Measurements from ENCODE around the gene WASL. TPM values are rescaled to one million over a fixed set of nuclear protein-coding genes. Genes with fewer than 3 reads are reported as not detected.

The WASL gene
- total and polyA plus RNA-seq, 3 donors from 2014 or later = 43.3 to 69.3 (median 62.6) TPM

GRCh38 chr7:123666492-123666891 is 82.3 kb downstream of the WASL start:
- Histone ChIP-seq H3K36me3 (ENCODE audit: low read depth, missing control alignments) (no peaks in the 10 kb centered on the region), H3K4me3 (no peak overlapping the region), H3K27ac (no peak overlapping the region), H3K9me3 (no peaks in the 10 kb centered on the region), H3K4me1 (no peaks in the 10 kb centered on the region), H3K27me3 (no peaks in the 10 kb centered on the region)
- intact Hi-C loops (cut with DNase I; ENCODE audit: low total_unique reads) = no loop called here
- WGBS, 2 donors = 30 to 33% methylated on average over 1 of the region's 1 CpG
- no peak for DNase-seq
- TF ChIP-seq, protein P1, sequence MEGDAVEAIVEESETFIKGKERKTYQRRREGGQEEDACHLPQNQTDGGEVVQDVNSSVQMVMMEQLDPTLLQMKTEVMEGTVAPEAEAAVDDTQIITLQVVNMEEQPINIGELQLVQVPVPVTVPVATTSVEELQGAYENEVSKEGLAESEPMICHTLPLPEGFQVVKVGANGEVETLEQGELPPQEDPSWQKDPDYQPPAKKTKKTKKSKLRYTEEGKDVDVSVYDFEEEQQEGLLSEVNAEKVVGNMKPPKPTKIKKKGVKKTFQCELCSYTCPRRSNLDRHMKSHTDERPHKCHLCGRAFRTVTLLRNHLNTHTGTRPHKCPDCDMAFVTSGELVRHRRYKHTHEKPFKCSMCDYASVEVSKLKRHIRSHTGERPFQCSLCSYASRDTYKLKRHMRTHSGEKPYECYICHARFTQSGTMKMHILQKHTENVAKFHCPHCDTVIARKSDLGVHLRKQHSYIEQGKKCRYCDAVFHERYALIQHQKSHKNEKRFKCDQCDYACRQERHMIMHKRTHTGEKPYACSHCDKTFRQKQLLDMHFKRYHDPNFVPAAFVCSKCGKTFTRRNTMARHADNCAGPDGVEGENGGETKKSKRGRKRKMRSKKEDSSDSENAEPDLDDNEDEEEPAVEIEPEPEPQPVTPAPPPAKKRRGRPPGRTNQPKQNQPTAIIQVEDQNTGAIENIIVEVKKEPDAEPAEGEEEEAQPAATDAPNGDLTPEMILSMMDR (IDR thresholded peaks at IDR 0.05) = no peak
- TF ChIP-seq POLR2A (IDR thresholded peaks at IDR 0.05) = no peak

GRCh38 chr7:123665896-123666295 is 82.9 kb downstream of the WASL start:
- H3K27me3 ChIP-seq = no peaks in the 10 kb centered on the region
- H3K27ac ChIP-seq = no peak overlapping the region
- no peaks in the 10 kb centered on the region for H3K4me1 ChIP-seq
- TF ChIP-seq POLR2A (IDR thresholded peaks at IDR 0.05) = no peak
- TF ChIP-seq, protein P1 (IDR thresholded peaks at IDR 0.05) = no peak
- H3K9me3 ChIP-seq = no peaks in the 10 kb centered on the region
- 63 to 71% methylated on average over 1 of the region's 1 CpG for WGBS, 2 donors
- DNase-seq = no peak
- no peak overlapping the region for H3K4me3 ChIP-seq
- intact Hi-C loops (cut with DNase I; ENCODE audit: low total_unique reads) = no loop called here
- no peaks in the 10 kb centered on the region for H3K36me3 ChIP-seq (ENCODE audit: low read depth, missing control alignments)

GRCh38 chr7:123665157-123665556 is 83.6 kb downstream of the WASL start:
- no peak for DNase-seq
- no peaks in the 10 kb centered on the region for H3K4me1 ChIP-seq
- H3K4me3 ChIP-seq = no peak overlapping the region
- H3K27me3 ChIP-seq = no peaks in the 10 kb centered on the region
- H3K27ac ChIP-seq = no peak overlapping the region
- TF ChIP-seq, protein P1 (IDR thresholded peaks at IDR 0.05) = no peak
- TF ChIP-seq POLR2A (IDR thresholded peaks at IDR 0.05) = no peak
- no peaks in the 10 kb centered on the region for H3K36me3 ChIP-seq (ENCODE audit: low read depth, missing control alignments)
- 76 to 79% methylated on average over 2 of the region's 2 CpGs for WGBS, 2 donors
- intact Hi-C loops (cut with DNase I; ENCODE audit: low total_unique reads) = no loop called here
- H3K9me3 ChIP-seq = no peaks in the 10 kb centered on the region

- Histone ChIP-seq H3K36me3 (ENCODE audit: low read depth, missing control alignments) (no peaks in the 10 kb centered on the region), H3K4me1 (no peaks in the 10 kb centered on the region), H3K27me3 (no peaks in the 10 kb centered on the region), H3K27ac (no peak overlapping the region), H3K9me3 (no peaks in the 10 kb centered on the region), H3K4me3 (no peak overlapping the region)
- DNase-seq = no peak
- 92 to 96% methylated on average over 6 of the region's 6 CpGs for WGBS, 2 donors
- no peak for TF ChIP-seq POLR2A (IDR thresholded peaks at IDR 0.05)
- intact Hi-C loops (cut with DNase I; ENCODE audit: low total_unique reads) = no loop called here
Observed at GRCh38 chr7:123663200-123663599, 85.6 kb downstream of the WASL start.

GRCh38 chr7:123662755-123663154 is 86.0 kb downstream of the WASL start:
- 44 to 58% methylated on average over 3 of the region's 3 CpGs for WGBS, 2 donors
- Histone ChIP-seq H3K27ac (no peak overlapping the region), H3K4me1 (no peaks in the 10 kb centered on the region), H3K9me3 (no peaks in the 10 kb centered on the region), H3K4me3 (no peak overlapping the region), H3K36me3 (ENCODE audit: low read depth, missing control alignments) (no peaks in the 10 kb centered on the region), H3K27me3 (no peaks in the 10 kb centered on the region)
- DNase-seq = no peak
- no peak for TF ChIP-seq POLR2A (IDR thresholded peaks at IDR 0.05)
- TF ChIP-seq, protein P1 (IDR thresholded peaks at IDR 0.05) = no peak
- intact Hi-C loops (cut with DNase I; ENCODE audit: low total_unique reads) = no loop called here

Data from testis (tissue), 3 donors.